ENCODE results near the gene HBE1. TPM values are rescaled to one million over a fixed set of nuclear protein-coding genes. Genes with fewer than 3 reads are reported as not detected.

Gene HBE1
- total and polyA plus RNA-seq, 9 of the 15 experiments (the other 6 are each of a cell fraction or from before 2014, with no cell fraction given) = 612 to 10,250 (median 2,181) TPM

- TF ChIP-seq NFIC (IDR thresholded peaks at IDR 0.05) = peak; percentile 88
- no peak for TF ChIP-seq TCF7L2 (IDR thresholded peaks at IDR 0.05; ENCODE audit: low read depth, low read length)
- TF ChIP-seq ZNF785 (CRISPR knock-in tag; IDR thresholded peaks at IDR 0.05) = no peak
- no peak for TF ChIP-seq ZNF41 (CRISPR knock-in tag; conservative IDR thresholded peaks at IDR 0.05)
- TF ChIP-seq SRSF1 (IDR thresholded peaks at IDR 0.05; ENCODE audit: low read depth, low read length) = no peak
- TF ChIP-seq ZNF184 (CRISPR knock-in tag; IDR thresholded peaks at IDR 0.05) = no peak
- TF ChIP-seq SMARCA5 (IDR thresholded peaks at IDR 0.05) = no peak
- no peak for TF ChIP-seq ZBTB26 (CRISPR knock-in tag; IDR thresholded peaks at IDR 0.05)
- peak; percentile 95 for TF ChIP-seq POLR2AphosphoS5 (IDR thresholded peaks at IDR 0.05; ENCODE audit: control insufficient read depth, insufficient read depth, low read depth, low read length)
- no peak for TF ChIP-seq RBM25 (IDR thresholded peaks at IDR 0.05; ENCODE audit: low read depth, low read length, severe bottlenecking)
- no peak for TF ChIP-seq NFE2L1 (tag; IDR thresholded peaks at IDR 0.05; ENCODE audit: borderline replicate concordance, low read depth)
- no peak for TF ChIP-seq E2F8 (IDR thresholded peaks at IDR 0.05; ENCODE audit: low read depth, partially characterized antibody)
- TF ChIP-seq ZBTB2 (IDR thresholded peaks at IDR 0.05) = no peak
- no peak for TF ChIP-seq ZKSCAN8 (CRISPR knock-in tag; IDR thresholded peaks at IDR 0.05)
- TF ChIP-seq CCAR2 (IDR thresholded peaks at IDR 0.05; ENCODE audit: low read depth, low read length) = no peak
- no peak; the same call in 1 of the 2 replicates for TF ChIP-seq LEF1 (IDR thresholded peaks at IDR 0.05)
- no peak for TF ChIP-seq CTCF (IDR thresholded peaks at IDR 0.05 in 2 of 3, conservative IDR thresholded peaks at IDR 0.05 in 1 of 3; ENCODE audit: insufficient read depth in 2 of 3, low read depth in 1 of 3, low read length in 3 of 3)
- peak; percentile 79; the same call in 1 of the 2 replicates for TF ChIP-seq DMBX1 (CRISPR knock-in tag; IDR thresholded peaks at IDR 0.05; ENCODE audit: borderline replicate concordance)
- TF ChIP-seq HMGN3 (IDR thresholded peaks at IDR 0.05; ENCODE audit: borderline replicate concordance, extremely low read depth, insufficient read length, low read depth, low read length) = no peak
- TF ChIP-seq SMC3 (conservative IDR thresholded peaks at IDR 0.05; ENCODE audit: insufficient read depth, low read depth, low read length) = no peak
- TF ChIP-seq EP400 (IDR thresholded peaks at IDR 0.05) = no peak
- no peak for TF ChIP-seq ZNF79 (CRISPR knock-in tag; IDR thresholded peaks at IDR 0.05; ENCODE audit: low read depth)
- TF ChIP-seq FOSL1 (tag; conservative IDR thresholded peaks at IDR 0.05) = no peak; the same call in 1 of the 2 replicates
These were observed 14.9 kb upstream of the HBE1 start (continued) for GRCh38 chr11:5284637-5285036.

All from K562 (cell line).